Kidney capillary endothelial cell (primary cell): Measurements from ENCODE around the gene FGD6.
"Not testable (repeated sequence)": the region's sequence is repeated elsewhere in the genome, so short reads cannot be mapped to it uniquely, and the experiment has no call there.

Experiments
- DNase-seq: peaks from one replicate; pipeline ENCODE4 v3.0.0-alpha.2; 2018; ENCODE audit warnings: low spot score

The FGD6 gene

DNA sequence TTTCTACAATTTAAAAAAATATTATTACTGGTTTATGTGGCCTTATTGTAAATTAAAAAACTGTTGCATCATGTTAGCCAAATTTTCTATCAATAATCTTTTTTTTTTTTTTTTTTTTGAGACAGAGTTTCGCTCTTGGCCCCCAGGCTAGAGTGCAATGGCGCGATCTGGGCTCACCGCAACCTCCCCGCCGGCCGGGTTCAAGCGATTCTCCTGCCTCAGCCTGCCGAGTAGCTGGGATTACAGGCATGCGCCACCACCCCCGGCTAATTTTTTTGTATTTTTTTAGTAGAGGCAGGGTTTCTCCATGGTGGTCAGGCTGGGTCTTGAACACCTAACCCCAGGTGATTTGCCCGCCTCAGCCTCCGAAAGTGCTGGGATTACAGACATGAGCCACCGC lies 16.9 kb upstream of the FGD6 start:
- DNase-seq: not testable (repeated sequence)

DNA sequence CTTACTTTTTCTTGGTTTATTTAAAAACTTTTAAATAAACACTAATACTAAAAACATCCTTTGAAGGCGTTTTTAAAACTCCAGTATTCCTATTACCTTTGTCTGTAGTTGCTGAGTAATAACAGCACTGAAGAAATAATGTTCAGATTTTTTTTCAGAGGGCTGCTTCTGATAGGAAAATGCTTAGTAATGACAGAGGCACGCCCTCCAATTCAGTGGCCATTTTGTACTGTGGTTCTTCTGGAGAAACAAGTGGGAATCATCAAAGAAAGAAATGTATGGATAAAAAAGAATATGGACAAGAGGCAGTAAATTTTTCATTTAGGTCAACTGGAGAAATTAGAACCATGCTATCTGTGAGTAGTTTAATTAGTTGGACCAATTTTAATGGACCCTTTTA lies 13.9 kb upstream of the FGD6 start:
- no peak for DNase-seq

DNA sequence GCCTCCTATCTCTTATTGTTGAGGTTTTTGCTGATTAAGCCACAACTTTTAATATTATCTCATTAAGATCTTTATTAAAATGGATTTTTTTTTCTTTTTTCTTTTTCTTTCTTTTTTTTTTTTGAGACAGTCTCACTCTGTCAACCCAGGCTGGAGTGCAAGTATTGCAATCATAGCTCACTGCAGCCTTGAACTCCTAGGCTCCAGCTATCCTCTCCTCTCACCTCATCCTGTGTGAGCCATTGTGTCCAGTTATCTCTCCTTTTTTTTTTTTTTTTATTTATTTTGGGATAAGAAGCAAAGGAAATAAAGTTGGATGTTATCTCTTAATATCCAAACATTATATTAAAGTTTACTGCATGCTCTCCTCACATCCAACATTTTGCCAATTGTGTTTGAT lies 13.0 kb upstream of the FGD6 start:
- no peak for DNase-seq

DNA sequence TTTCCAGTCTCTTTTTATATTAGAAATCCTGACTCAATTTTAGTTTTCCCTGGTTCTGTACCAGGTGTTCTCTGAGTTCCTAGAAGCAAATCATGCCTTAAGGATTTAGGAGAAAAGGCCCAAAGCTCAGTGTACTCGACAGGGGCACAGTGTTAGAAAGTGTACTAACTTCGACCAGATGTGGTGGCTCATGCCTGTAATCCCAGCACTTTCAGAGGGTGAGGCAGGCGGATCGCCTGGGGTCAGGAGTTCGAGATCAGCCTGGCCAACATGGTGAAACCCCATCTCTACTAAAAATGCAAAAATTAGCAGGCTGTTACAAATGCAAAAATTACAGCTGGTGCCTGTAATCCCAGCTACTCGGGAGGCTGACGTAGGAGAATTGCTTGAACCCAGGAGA lies 12.4 kb upstream of the FGD6 start:
- DNase-seq: no peak

DNA sequence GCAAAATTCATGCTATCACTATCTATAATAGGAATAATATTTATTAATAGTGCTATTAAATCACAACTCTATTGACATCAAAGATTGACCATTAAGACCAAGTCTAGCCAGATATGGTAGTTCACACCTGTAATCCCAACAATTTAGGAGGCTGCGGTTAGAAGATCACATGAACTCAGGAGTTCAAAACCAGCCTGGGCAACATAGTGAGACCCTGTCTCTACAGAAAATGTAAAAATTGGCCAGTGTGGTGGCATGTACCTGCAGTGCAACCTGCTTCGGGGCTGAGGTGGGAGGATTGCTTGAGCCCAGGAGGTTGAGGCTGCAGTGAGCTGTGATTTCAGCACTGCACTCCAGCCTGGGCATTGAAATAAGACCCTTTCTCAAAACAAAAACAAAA lies 11.3 kb upstream of the FGD6 start:
- no peak for DNase-seq

DNA sequence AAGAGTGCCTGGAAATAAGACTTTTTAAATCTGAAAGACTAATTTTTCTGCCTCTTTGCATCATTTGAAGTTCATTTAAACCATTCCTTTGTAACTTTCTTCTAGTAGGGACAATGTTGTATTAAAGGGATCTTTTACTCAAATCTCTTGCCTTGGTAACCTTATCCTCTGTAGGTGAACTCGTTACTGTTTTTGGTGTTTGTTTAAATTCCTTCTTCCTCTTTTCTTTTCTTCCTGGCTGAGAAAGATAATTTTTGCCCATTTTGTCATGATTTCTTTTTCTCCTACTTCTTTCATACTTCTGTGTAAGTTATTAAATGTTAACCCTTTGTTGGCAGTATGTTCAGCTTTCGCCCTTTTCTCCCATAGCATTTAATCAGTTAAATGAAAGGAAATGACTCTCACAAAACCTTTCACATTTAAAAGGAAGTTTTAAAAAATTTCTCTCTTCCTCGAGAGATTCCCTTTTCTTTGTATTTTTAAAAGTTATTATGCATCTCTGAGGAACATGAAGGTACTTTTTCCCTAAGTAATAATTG lies 10.6 kb upstream of the FGD6 start:
- DNase-seq: no peak

DNA sequence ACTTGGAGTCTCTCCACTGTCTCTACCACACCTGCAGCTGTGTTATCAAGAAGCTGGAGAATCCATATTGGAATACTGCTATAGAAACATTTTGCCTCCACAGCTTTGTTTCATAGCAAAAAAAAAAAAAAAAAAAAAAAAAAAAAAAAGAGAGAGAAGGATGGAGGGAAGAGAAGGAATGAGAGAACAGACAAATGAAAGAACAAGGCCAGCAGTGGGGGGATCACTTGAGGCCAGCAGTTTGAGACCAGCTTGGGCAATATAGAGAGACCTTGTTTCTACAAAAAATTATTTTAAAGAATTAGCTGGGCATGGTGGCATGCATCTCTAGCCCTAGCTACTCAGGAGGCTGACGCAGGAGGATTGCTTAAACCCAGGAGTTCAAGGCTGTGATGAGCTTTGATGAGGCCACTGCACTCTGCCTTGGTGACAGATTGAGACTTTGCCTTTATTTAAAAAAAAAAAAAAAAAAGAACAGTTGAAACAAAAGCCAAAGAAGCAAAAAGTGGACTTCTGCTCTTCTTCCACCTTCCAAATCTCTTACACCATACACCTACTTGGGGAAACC lies 8.5 kb upstream of the FGD6 start:
- DNase-seq: no peak

DNA sequence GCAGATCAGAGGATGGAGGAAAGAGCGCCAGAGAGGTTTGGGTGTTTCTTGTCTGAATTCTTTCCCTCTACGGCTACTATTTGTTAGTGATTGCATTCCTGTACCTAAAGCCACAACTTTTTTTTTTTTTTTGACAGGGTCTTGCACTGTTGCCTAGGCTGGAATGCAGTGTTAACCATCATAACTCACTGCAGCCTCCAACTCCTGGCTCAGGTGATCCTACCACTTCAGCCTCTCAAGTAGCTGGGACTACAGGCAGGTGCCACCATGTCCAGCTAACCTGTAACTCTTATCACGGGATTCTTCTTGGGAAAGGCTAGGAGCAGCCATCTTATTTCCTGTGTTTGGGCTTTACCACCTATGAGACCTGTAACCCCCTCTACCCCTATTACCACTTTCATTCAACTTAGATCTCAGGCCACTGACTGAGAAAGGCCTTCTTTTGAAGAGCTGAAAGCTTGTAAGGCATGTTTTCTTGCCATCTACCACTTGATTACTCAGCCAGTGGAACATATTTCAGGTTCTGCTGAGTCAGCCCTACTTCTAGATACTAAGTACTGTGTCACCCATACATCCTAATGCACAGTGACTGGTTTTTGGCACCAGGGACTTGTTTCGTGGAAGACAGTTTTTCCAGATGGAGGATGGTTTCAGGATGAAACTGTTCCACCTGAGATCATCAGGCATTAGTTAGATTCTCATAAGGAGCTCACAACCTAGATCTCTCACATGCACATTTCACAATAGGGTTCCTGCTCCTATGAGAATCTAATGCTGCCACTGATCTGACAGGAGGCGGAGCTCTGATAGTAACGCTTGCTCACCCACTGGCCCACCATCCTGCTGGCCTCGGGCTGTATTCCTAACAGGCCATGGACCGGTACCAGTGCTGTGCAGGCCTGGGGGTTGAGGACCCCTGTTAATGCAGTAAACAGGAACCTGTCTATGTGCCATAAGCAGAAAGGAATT lies 7.2 kb upstream of the FGD6 start:
- DNase-seq: no peak

DNA sequence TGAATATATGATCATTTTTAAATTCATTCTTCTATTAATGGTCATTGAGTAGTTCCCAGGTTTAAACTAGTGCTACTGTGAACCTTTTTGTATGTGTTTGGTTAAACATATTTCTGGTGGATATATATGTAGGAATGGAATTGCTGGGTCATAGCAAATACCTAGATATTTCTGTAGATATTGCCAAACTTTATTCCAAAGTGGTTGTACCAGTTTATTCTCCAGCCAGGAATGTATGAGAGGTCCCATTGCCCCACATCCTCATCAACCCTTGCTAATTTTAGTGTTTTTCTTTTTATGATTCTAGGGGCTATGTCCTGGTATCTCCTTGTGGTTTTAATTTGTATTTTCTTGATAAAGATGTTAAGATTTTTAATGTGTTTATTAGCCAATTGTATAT lies 3.5 kb upstream of the FGD6 start:
- DNase-seq: no peak

DNA sequence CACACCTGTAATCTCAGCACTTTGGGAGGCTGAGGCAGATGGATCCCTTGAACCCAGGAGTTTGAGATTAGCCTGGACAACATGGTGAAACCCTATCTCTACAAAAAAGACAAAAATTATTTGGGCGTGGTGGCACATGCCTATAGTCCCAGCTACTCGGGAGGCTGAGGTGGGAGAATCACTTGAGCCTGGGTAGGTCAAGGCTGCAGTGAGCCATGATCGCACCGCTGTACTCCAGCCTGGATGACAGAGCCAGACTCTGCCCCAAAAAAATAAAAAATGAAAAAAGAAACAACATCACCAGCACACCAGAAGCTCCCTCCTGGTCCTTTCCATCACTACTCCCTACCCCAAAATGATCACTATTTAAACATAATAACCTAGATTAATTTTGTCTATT lies 2.9 kb upstream of the FGD6 start:
- no peak for DNase-seq

DNA sequence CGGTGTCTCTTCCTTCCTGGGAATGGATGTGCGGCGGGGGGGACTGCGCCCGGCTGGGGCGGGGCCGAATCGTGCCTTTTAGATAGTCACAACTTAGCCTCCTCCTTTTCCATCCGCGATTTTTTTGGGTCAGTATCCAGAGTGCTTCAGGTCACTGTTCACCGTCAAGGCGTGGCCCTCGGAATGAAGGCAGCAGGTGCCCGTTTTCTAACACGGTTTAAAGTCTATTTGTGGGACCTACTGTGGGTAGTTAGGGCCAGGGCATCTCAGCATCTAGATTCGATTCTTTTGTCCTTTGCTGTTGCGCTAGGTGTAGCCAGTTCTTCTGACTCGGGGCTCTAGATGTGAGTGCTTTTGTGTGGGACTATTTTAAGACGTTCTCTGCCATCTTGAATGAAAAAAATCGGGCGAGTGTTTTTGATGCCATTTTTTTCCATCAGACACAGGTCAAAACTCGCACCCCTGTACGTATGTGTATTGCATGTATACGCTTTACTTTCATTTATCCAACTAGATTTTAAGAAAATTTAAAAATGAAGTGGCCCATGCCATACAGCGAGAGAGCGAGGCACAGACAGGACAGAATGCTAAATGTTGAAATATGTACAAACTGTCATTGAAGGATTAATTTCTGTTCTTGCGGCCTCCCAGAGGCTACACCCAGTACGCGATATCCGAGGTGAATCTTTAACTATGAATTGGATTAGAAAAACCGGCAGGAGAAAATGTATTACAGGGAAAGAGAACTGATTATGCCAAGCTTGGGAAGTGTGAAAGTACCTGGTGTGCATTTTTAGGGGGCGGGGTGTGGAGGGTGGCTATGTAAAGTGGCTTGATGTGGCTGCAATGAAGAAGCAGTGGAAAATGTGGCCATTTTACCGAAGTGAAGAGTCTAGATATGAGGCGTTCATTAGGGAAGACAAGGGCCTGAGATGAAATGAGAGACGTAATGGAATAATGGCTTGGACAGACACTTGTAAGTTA lies 1.2 kb upstream of the FGD6 start:
- DNase-seq: peak; percentile 58

DNA sequence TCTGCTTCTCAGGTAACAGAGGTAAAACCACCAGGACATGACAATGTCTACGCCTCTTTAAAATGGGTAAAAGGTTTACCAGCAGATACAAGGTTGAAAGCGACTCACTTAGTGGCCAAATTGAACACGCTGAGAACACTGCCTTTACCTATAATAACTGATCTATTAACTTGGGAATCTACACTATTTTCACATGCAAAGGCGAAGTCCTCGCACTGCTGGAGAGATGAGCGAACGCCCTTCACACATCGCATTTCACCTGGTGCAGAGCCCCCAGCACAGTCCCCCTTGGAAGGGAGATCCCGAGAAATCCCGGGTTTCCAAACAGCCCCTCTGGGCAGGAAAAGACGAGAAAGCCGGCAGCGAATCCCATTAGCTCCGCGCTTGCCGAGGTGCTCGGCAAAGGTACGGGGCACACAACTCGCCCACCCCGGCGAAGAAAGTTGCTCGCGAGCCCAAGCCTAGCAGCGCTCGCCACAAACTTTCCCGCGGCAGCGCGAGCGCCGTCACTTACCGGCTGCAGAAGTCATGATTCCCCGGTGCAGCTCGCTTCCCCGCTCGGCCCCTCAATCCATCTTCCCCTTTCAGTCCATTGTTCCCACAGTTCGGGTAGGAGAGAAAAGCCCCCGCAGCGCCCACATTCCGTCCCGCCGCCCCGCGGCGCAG lies 423 bp downstream of the FGD6 start:
- DNase-seq: no peak

DNA sequence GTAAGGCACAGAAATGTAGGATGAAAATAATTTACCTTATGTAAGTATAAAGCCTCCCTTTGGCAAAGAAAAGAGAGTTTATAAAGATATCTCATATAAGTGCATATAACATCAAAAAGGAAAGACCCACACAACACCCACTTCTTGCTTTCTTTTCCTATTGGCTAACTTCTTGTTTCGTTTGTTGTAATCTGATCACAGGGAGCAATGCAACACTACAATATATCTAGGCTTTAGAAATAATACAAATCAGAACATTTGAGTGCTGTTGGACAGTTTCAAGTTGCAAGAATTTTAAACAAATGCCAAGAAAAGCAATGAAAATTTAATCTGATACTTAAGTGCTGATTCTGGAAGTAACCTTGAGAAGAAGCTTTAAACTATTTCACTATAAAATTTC lies 1.3 kb downstream of the FGD6 start:
- DNase-seq: no peak

DNA sequence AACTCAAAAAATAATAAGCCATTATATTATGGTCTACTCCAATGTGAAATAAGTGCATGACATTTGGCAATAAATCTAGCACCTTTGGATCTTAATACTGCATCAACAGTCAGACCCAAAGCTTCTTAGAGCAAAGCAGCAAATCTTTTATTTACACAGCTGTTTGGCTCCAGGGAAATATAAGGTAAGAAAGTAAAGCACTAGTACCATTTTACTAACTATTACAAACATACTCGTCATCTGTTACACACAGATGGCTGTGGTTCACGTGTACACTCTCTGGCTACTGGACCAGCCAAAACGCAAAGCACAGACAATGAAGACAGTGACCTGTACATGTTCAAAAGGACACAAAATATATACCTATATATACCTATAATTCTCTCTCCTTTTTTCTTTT lies 2.8 kb downstream of the FGD6 start:
- DNase-seq: no peak

DNA sequence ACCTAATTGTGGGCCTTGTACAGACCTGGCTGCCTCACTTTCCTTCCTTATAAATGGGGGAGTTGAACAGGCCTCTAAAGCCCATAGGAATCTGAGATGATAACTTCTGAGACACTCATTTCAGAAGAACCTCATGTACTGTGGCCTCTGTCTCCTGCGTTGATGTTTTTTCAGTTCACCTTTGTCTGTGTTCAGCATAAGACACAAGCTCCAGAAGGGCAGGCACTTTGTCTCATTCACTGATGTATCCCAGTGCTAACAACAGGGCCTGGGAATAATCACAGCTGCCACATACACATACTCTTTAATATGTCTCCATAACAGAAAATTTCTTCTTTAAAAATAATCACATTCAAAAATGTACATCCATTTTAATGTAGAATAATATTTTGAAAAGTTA lies 3.3 kb downstream of the FGD6 start:
- DNase-seq: no peak

DNA sequence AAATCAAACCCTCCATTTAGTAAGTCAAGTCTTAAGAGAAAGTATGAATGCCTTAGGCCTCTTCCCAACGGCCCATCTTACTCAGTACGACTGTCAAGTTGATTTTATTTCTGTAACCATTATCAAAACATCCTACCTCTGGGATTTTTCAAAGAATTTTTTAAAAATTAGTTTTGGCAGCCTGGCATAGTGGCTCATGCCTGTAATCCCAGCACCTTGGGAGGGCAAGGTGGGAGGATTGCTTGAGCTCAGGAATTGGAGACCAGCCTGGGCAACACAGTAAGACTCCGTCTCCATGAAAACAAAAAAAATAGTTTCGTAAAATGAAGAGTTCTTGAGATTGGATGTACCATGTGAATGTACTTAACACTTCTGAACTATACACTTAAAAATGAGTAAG lies 4.1 kb downstream of the FGD6 start:
- no peak for DNase-seq

DNA sequence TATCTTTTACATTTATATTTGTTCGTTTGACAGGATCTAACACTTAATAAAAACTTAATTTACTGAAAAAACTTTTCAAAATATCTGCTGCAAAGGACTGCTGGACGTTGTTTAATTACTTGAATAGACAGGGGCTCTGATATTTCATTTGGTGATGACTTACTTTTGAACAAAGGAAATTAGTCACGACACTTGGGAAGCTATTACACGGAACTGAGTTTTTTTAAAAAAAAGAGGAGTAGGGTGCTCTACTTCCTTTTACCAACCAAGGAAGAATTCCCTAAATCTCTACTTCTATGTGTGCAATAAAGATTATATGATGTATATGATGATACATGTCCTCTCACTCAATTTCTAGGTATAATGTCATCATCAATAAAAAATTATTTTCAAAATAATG lies 4.7 kb downstream of the FGD6 start:
- peak; percentile 60 for DNase-seq

DNA sequence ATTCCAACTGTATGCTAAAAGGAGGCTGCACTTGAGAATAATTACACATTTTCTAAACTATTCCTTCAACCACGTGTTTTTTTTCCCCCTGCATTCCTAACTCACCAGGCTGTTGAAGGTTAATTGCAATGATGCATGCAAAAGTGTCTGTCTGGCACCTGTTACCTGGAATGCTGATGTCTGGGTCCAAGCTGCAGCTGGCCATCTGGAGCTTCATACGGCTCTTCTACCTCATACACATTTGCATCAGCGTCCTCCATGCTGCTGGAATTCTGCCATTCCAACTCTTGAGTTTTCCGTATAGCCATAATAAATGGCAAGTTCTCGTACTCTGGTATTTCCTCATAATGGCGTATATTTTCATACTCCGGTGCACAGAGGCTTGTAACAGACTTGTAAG lies 8.6 kb downstream of the FGD6 start:
- no peak for DNase-seq

DNA sequence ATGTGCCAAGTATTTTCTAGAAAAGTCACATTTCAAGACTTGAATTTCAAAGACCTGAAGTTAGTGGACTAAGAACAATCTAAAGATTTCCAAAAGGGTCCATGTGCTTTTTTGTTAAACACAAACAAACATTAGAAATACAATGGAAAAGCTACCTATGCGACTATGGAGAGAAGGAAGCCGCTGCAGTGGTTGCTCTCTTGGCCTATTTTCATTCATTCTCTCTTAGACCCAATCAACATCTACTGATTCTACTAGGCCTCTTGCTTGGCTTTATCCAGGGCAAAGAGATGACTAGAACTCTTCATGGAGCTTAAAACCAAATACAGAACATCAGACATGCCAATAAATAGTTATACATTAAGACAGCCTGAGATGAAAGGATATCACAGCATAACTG lies 9.9 kb downstream of the FGD6 start:
- no peak for DNase-seq

DNA sequence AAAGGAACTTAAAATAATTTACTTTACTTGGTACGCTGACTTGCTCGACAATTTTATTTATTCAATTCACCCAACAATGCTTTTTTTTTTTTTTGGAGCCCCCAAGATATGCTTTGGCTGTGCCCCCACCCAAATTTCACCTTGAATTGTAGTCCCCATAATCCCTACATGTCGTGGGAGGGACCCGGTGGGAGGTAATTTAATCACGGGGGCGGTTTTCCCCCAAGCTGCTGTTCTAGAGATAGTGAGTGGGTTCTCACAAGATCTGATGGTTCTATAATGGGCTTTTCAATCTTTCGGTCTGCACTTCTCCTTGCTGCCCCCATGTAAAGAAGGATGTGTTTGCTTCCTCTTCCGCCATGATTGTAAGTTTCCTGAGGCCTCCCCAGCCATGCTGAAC lies 10.4 kb downstream of the FGD6 start:
- DNase-seq: no peak

DNA sequence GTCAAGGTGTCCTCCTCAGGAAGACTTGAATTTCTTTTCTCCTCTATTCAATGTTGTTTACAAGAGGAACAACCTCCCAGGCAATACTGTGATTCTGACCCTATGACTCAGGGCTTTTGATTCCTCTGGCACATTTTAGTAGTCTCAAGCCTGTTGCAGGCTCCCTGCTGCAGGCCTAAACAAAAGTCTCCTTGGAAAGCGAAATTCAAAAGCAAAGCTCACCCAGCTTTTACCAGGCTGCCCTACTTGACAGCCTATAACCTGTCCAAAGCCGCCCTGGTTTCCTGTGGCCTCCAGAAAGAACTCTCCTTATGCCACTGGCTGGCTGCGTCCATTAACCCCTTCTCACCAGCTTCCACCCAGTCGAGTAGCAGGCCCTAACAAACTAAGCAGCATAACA lies 11.6 kb downstream of the FGD6 start:
- no peak for DNase-seq
